Testis (tissue), 3 donors: ENCODE results near the gene HS3ST3A1. TPM values are rescaled to one million over a fixed set of nuclear protein-coding genes. Genes with fewer than 3 reads are reported as not detected.
A peak's percentile ranks its signal among the peaks of the same experiment; 100 is the strongest.

Experiments used
- DNase-seq: peaks from one replicate; pipeline ENCODE4 v3.0.0-alpha.2; 2019
- H3K27ac ChIP-seq, 2 donors: fragments of 200-600 bp; sonication (generic); one replicate each; pipeline ENCODE4 v1.5.1; 2019
- H3K27me3 ChIP-seq: fragments of 200-600 bp; sonication (generic); one replicate; pipeline ENCODE4 v1.5.1; 2019
- H3K36me3 ChIP-seq: fragments of 200-600 bp; sonication (generic); one replicate; pipeline ENCODE4 v1.5.1; 2017; ENCODE audit warnings: low read depth; ENCODE audit errors: missing control alignments
- H3K4me1 ChIP-seq: fragments of 200-600 bp; sonication (generic); one replicate; pipeline ENCODE4 v1.5.1; 2019
- H3K4me3 ChIP-seq, 2 donors: fragments of 200-600 bp; sonication (generic); one replicate each; pipeline ENCODE4 v1.5.1; 2017 to 2019
- H3K9me3 ChIP-seq: fragments of 200-600 bp; sonication (generic); one replicate; pipeline ENCODE4 v1.5.1; 2017
- CTCF ChIP-seq, 3 experiments: fragments of 450-650 bp in 2 of 3; fragments of 200-600 bp in 1 of 3; sonication (generic) in 1 of 3; IDR thresholded peaks; one replicate each; pipeline ENCODE4 v1.5.1; 2016 to 2019; ENCODE audit warnings: antibody characterized with exemption in 3 of 3, mild to moderate bottlenecking in 2 of 3, moderate library complexity in 1 of 3
- POLR2A ChIP-seq: fragments of 450-650 bp; IDR thresholded peaks from one replicate; pipeline ENCODE4 v1.6.1; 2017; ENCODE audit warnings: antibody characterized with exemption, mild to moderate bottlenecking, moderate library complexity
- WGBS, 2 donors: methylation state at CpG; one replicate each; pipeline ENCODE4 v1.1.5; 2018; 5-methylcytosine and 5-hydroxymethylcytosine counted together
- intact Hi-C: fragments of 100-400 bp; cut with DNase I; formaldehyde crosslinking; loops from one replicate; pipeline ENCODE4 v1.15.1; 2023; ENCODE audit warnings: low total_unique reads
- polyA plus RNA-seq: library from polyadenylated mRNA; stranded (reverse); fragments of 350-450 nt; fragmentation: Illumina TruSeq; extraction: RNeasy Lipid Tissue Mini Kit (QIAGEN cat#74804); gene quantifications from one replicate; pipeline ENCODE4 v1.2.3, GENCODE V29; 2014; ENCODE audit warnings: low read depth, low replicate concordance; ENCODE audit not compliant: insufficient read depth
- total RNA-seq, 2 donors: library from RNA; depleted of rRNA; stranded (reverse); fragments of >200 nt; gene quantifications; one replicate each; pipeline ENCODE4 v1.2.3, GENCODE V29; 2016

HS3ST3A1 gene
- total and polyA plus RNA-seq, 3 donors from 2014 or later: 3.9 to 5.9 (median 5.8) TPM

- H3K27ac ChIP-seq: no peak overlapping the region
- DNase-seq: peak; percentile 30
- intact Hi-C loops: no loop called here
- peaks cover 3% of the 10 kb centered on the region for H3K4me1 ChIP-seq
- H3K9me3 ChIP-seq: no peaks in the 10 kb centered on the region
- TF ChIP-seq POLR2A (no peak), CTCF (IDR thresholded peaks at IDR 0.05) (no peak)
- WGBS, 2 donors: 38 to 54% methylated on average over 8 of the region's 8 CpGs
- no peaks in the 10 kb centered on the region for H3K36me3 ChIP-seq
- no peak overlapping the region for H3K4me3 ChIP-seq
- H3K27me3 ChIP-seq: no peaks in the 10 kb centered on the region
Observed at GRCh38 chr17:13513039-13513405, 88.7 kb downstream of the HS3ST3A1 start.

- H3K36me3 ChIP-seq: no peaks in the 10 kb centered on the region
- no peaks in the 10 kb centered on the region for H3K9me3 ChIP-seq
- H3K4me3 ChIP-seq: no peak overlapping the region
- 28 to 35% methylated on average over 6 of the region's 6 CpGs for whole genome bisulfite sequencing, 2 donors
- no peak for DNase-seq
- H3K27me3 ChIP-seq: no peaks in the 10 kb centered on the region
- no peak overlapping the region for H3K27ac ChIP-seq
- intact Hi-C loops: no loop called here
- TF ChIP-seq POLR2A (no peak), CTCF (IDR thresholded peaks at IDR 0.05) (no peak)
- peaks cover 3% of the 10 kb centered on the region for H3K4me1 ChIP-seq
Observed at GRCh38 chr17:13510062-13510461, 91.7 kb downstream of the HS3ST3A1 start.

GRCh38 chr17:13509527-13509926 lies 92.2 kb downstream of the HS3ST3A1 start:
- no peaks in the 10 kb centered on the region for H3K27me3 ChIP-seq
- TF ChIP-seq POLR2A (no peak), CTCF (IDR thresholded peaks at IDR 0.05) (no peak)
- H3K36me3 ChIP-seq: no peaks in the 10 kb centered on the region
- no peak overlapping the region for H3K4me3 ChIP-seq
- no peak for DNase-seq
- WGBS, 2 donors: 54 to 58% methylated on average over 3 of the region's 3 CpGs
- no peaks in the 10 kb centered on the region for H3K9me3 ChIP-seq
- H3K27ac ChIP-seq: no peak overlapping the region
- peaks cover 3% of the 10 kb centered on the region for H3K4me1 ChIP-seq
- intact Hi-C loops: no loop called here

- no peaks in the 10 kb centered on the region for H3K9me3 ChIP-seq
- H3K27me3 ChIP-seq: no peaks in the 10 kb centered on the region
- no peak overlapping the region for H3K27ac ChIP-seq
- DNase-seq: no peak
- intact Hi-C loops: no loop called here
- no peaks in the 10 kb centered on the region for H3K36me3 ChIP-seq
- WGBS, 2 donors: 59 to 67% methylated on average over 2 of the region's 2 CpGs
- no peak overlapping the region for H3K4me3 ChIP-seq
- TF ChIP-seq CTCF (IDR thresholded peaks at IDR 0.05) (no peak), POLR2A (no peak)
- H3K4me1 ChIP-seq: peaks cover 3% of the 10 kb centered on the region
Observed at GRCh38 chr17:13508896-13509295, 92.8 kb downstream of the HS3ST3A1 start.

- Histone ChIP-seq H3K36me3 (no peaks in the 10 kb centered on the region), H3K27ac (no peak overlapping the region), H3K27me3 (no peaks in the 10 kb centered on the region), H3K4me1 (no peaks in the 10 kb centered on the region), H3K4me3 (no peak overlapping the region), H3K9me3 (no peaks in the 10 kb centered on the region)
- DNase-seq: no peak
- TF ChIP-seq CTCF (IDR thresholded peaks at IDR 0.05): no peak
- TF ChIP-seq POLR2A: no peak
- intact Hi-C loops: no loop called here
- WGBS, 2 donors: 87 to 92% methylated on average over 6 of the region's 6 CpGs
Observed at GRCh38 chr17:13503526-13503925, 98.2 kb downstream of the HS3ST3A1 start.
